ENCODE data around the gene IMPACT.
A peak's percentile ranks its signal among the peaks of the same experiment; 100 is the strongest.

The IMPACT gene

GRCh38 chr18:24426073-24426397, 435 bp upstream of the IMPACT start:
- no peak for DNase-seq

- no peak for DNase-seq
Measured at GRCh38 chr18:24427484-24427883, 1.0 kb downstream of the IMPACT start.

GRCh38 chr18:24428709-24429108, 2.2 kb downstream of the IMPACT start:
- DNase-seq: no peak

GRCh38 chr18:24429188-24429587, 2.7 kb downstream of the IMPACT start:
- no peak for DNase-seq

GRCh38 chr18:24432618-24433017, 6.1 kb downstream of the IMPACT start:
- no peak for DNase-seq

GRCh38 chr18:24436939-24437338, 10.5 kb downstream of the IMPACT start:
- DNase-seq: no peak

GRCh38 chr18:24443870-24444269, 17.4 kb downstream of the IMPACT start:
- no peak for DNase-seq

GRCh38 chr18:24446453-24446852, 20.0 kb downstream of the IMPACT start:
- no peak for DNase-seq

GRCh38 chr18:24446953-24447538, 20.6 kb downstream of the IMPACT start:
- no peak for DNase-seq

GRCh38 chr18:24447961-24448360, 21.5 kb downstream of the IMPACT start:
- DNase-seq: no peak

GRCh38 chr18:24456549-24456948, 30.1 kb downstream of the IMPACT start:
- DNase-seq: no peak

GRCh38 chr18:24459772-24460171, 33.3 kb downstream of the IMPACT start:
- DNase-seq: no peak

GRCh38 chr18:24460388-24460787, 33.9 kb downstream of the IMPACT start, which contains the start of gene HRH4:
Gene HRH4 (plus strand): TSS chr18:24460637. CDS start chr18:24460729, 92 bp downstream.
- no peak for DNase-seq

GRCh38 chr18:24461996-24462395, 35.5 kb downstream of the IMPACT start:
- DNase-seq: no peak

- no peak for DNase-seq
Measured at GRCh38 chr18:24462838-24463775, 36.6 kb downstream of the IMPACT start.

- no peak for DNase-seq
Measured at GRCh38 chr18:24465486-24465885, 39.0 kb downstream of the IMPACT start.

GRCh38 chr18:24466771-24467170, 40.3 kb downstream of the IMPACT start:
- no peak for DNase-seq

- DNase-seq: peak; percentile 40
Measured at GRCh38 chr18:24470022-24470618, 43.6 kb downstream of the IMPACT start.

- no peak for DNase-seq
Measured at GRCh38 chr18:24470805-24471204, 44.3 kb downstream of the IMPACT start.

- DNase-seq: no peak
Measured at GRCh38 chr18:24472591-24472990, 46.1 kb downstream of the IMPACT start.

- DNase-seq: no peak
Measured at GRCh38 chr18:24474406-24474805, 47.9 kb downstream of the IMPACT start.

- no peak for DNase-seq
Measured at GRCh38 chr18:24475926-24476589, 49.6 kb downstream of the IMPACT start.

- DNase-seq: no peak
Measured at GRCh38 chr18:24479371-24479770, 52.9 kb downstream of the IMPACT start.
